Measurements from ENCODE around the gene MAP2K2.
A peak's percentile ranks its signal among the peaks of the same experiment; 100 is the strongest.

The MAP2K2 gene

GRCh38 chr19:4068047-4068966 lies 55.6 kb downstream of the MAP2K2 start:
- Histone ChIP-seq H3K4me1 (ENCODE audit: low read length) (peaks cover 15% of the 10 kb centered on the region), H3K79me2 (ENCODE audit: low read length) (peaks cover 25% of the 10 kb centered on the region), H3K4me2 (ENCODE audit: low read length) (peak overlapping the region; percentile 87), H4K20me1 (ENCODE audit: insufficient read depth, low read length) (peaks cover 16% of the 10 kb centered on the region), H3K4me3 (ENCODE audit: low read length) (peak overlapping the region; percentile 96), H3K9ac (ENCODE audit: low read length) (peak overlapping the region; percentile 98), H2AFZ (ENCODE audit: low read depth, low read length) (no peak overlapping the region; the same call in 1 of the 2 replicates), H3K36me3 (replicated peaks; ENCODE audit: low read depth, low read length) (peaks cover 10% of the 10 kb centered on the region), H3K9me3 (ENCODE audit: insufficient read depth, low read length) (no peaks in the 10 kb centered on the region), H3K27me3 (ENCODE audit: low read depth, low read length) (peaks cover 6% of the 10 kb centered on the region; the same call in 1 of the 2 replicates), H3K27ac (ENCODE audit: low read length) (no peak overlapping the region)
- no peak for TF ChIP-seq CTCF (IDR thresholded peaks at IDR 0.05; ENCODE audit: low read depth, low read length)
- TF ChIP-seq EZH2phosphoT487 (IDR thresholded peaks at IDR 0.05; ENCODE audit: low read depth) = no peak

GRCh38 chr19:4067396-4068046 lies 56.4 kb downstream of the MAP2K2 start:
- Histone ChIP-seq H3K4me1 (ENCODE audit: low read length) (peaks cover 23% of the 10 kb centered on the region), H3K9ac (ENCODE audit: low read length) (peak overlapping the region; percentile 98), H2AFZ (ENCODE audit: low read depth, low read length) (peak overlapping the region; percentile 32; the same call in 1 of the 2 replicates)

GRCh38 chr19:4066682-4067395 lies 57.1 kb downstream of the MAP2K2 start, which contains the start of gene ZBTB7A:
ZBTB7A (minus strand) TSS chr19:4066899; CDS start chr19:4055232, 11,667 bp downstream.
- peaks cover 23% of the 10 kb centered on the region for H3K36me3 ChIP-seq (replicated peaks; ENCODE audit: low read depth, low read length)
- H3K4me1 ChIP-seq (ENCODE audit: low read length) = peaks cover 30% of the 10 kb centered on the region
- TF ChIP-seq EZH2phosphoT487 (IDR thresholded peaks at IDR 0.05; ENCODE audit: low read depth) (no peak), CTCF (IDR thresholded peaks at IDR 0.05; ENCODE audit: low read depth, low read length) (no peak)
- peak within 1 kb of the TSS; percentile 87 for H3K4me2 ChIP-seq (ENCODE audit: low read length)
- H3K4me3 ChIP-seq (ENCODE audit: low read length) = peak within 1 kb of the TSS; percentile 96
- peak within 1 kb of the TSS; percentile 42; the same call in 1 of the 2 replicates for H2AFZ ChIP-seq (ENCODE audit: low read depth, low read length)
- peak within 1 kb of the TSS; percentile 98 for H3K9ac ChIP-seq (ENCODE audit: low read length)
- H3K9me3 ChIP-seq (ENCODE audit: insufficient read depth, low read length) = no peaks in the 10 kb centered on the region
- H3K79me2 ChIP-seq (ENCODE audit: low read length) = peaks cover 39% of the 10 kb centered on the region
- peaks cover 31% of the 10 kb centered on the region for H4K20me1 ChIP-seq (ENCODE audit: insufficient read depth, low read length)
- peak within 1 kb of the TSS; percentile 61 for H3K27ac ChIP-seq (ENCODE audit: low read length)
- H3K27me3 ChIP-seq (ENCODE audit: low read depth, low read length) = peaks cover 6% of the 10 kb centered on the region; the same call in 1 of the 2 replicates

More at GRCh38 chr19:4067396-4068046, 56.4 kb downstream of the MAP2K2 start:
- Histone ChIP-seq H3K36me3 (replicated peaks; ENCODE audit: low read depth, low read length) (peaks cover 18% of the 10 kb centered on the region), H3K27ac (ENCODE audit: low read length) (0 out of 2 replicates have a peak overlapping the region, but pooled peaks have one; percentile 1), H3K9me3 (ENCODE audit: insufficient read depth, low read length) (no peaks in the 10 kb centered on the region), H3K4me2 (ENCODE audit: low read length) (peak overlapping the region; percentile 87), H4K20me1 (ENCODE audit: insufficient read depth, low read length) (peaks cover 24% of the 10 kb centered on the region), H3K27me3 (ENCODE audit: low read depth, low read length) (peaks cover 6% of the 10 kb centered on the region; the same call in 1 of the 2 replicates), H3K4me3 (ENCODE audit: low read length) (peak overlapping the region; percentile 96), H3K79me2 (ENCODE audit: low read length) (peaks cover 33% of the 10 kb centered on the region)
- TF ChIP-seq CTCF (IDR thresholded peaks at IDR 0.05; ENCODE audit: low read depth, low read length) (no peak), EZH2phosphoT487 (IDR thresholded peaks at IDR 0.05; ENCODE audit: low read depth) (no peak)

Measured in OCI-LY3 (cell line).